Vagina (tissue), 2 donors: ENCODE data around the gene PDE11A. TPM values are rescaled to one million over a fixed set of nuclear protein-coding genes. Genes with fewer than 3 reads are reported as not detected.

ENCODE experiments used
- DNase-seq, 2 donors: peaks; one replicate each; pipeline ENCODE4 v3.0.0-alpha.2; 2017; ENCODE audit errors: extremely low spot score in 2 of 2
- H3K27ac ChIP-seq: fragments of 200-600 bp; sonication (generic); one replicate; pipeline ENCODE4 v1.5.1; 2019
- H3K27me3 ChIP-seq: fragments of 200-600 bp; sonication (generic); one replicate; pipeline ENCODE4 v1.5.1; 2019
- H3K36me3 ChIP-seq, 2 donors: fragments of 200-600 bp; sonication (generic); one replicate each; pipeline ENCODE4 v1.5.1; 2017 to 2019
- H3K4me1 ChIP-seq: fragments of 200-600 bp; sonication (generic); one replicate; pipeline ENCODE4 v1.5.1; 2019
- H3K4me3 ChIP-seq, 2 donors: fragments of 200-600 bp; sonication (generic); 1 replicate in 1 of 2; 2 replicates in 1 of 2; pipeline ENCODE4 v1.5.1; 2016 to 2019
- H3K9me3 ChIP-seq: fragments of 200-600 bp; sonication (generic); one replicate; pipeline ENCODE4 v1.5.1; 2019
- CTCF ChIP-seq, 3 experiments: fragments of 450-650 bp in 2 of 3; fragments of 200-600 bp in 1 of 3; sonication (generic) in 1 of 3; IDR thresholded peaks; one replicate each; pipeline ENCODE4 v1.5.1; 2017 to 2019; ENCODE audit warnings: antibody characterized with exemption in 3 of 3, mild to moderate bottlenecking in 2 of 3, moderate library complexity in 2 of 3
- POLR2A ChIP-seq, 2 donors: fragments of 450-650 bp; IDR thresholded peaks; one replicate each; pipeline ENCODE4 v1.6.1; 2017; ENCODE audit warnings: antibody characterized with exemption in 2 of 2, mild to moderate bottlenecking in 2 of 2, moderate library complexity in 2 of 2
- POLR2AphosphoS5 ChIP-seq, 2 donors: sonication (generic); formaldehyde crosslinking; IDR thresholded peaks; one replicate each; pipeline ENCODE4 v1.9.0; 2017; ENCODE audit warnings: antibody characterized with exemption in 2 of 2, mild to moderate bottlenecking in 2 of 2, low read depth in 1 of 2; ENCODE audit not compliant: insufficient read depth in 1 of 2
- intact Hi-C: fragments of 100-400 bp; cut with DNase I; formaldehyde crosslinking; loops from one replicate; pipeline ENCODE4 v1.15.1; 2023
- total RNA-seq: library from RNA; depleted of rRNA; stranded (reverse); fragments of >200 nt; gene quantifications from one replicate; pipeline ENCODE4 v1.2.3, GENCODE V29; 2016

PDE11A gene
- total RNA-seq, 1 donor from 2014 or later: 0.25 TPM

GRCh38 chr2:177671662-177672061, 400.9 kb downstream of the PDE11A start:
- Histone ChIP-seq H3K9me3 (no peaks in the 10 kb centered on the region), H3K27ac (no peak overlapping the region), H3K4me3 (no peak overlapping the region), H3K27me3 (no peaks in the 10 kb centered on the region), H3K4me1 (no peaks in the 10 kb centered on the region), H3K36me3 (no peaks in the 10 kb centered on the region)
- TF ChIP-seq POLR2AphosphoS5 (IDR thresholded peaks at IDR 0.05; ENCODE audit: insufficient read depth in 1 of 2, low read depth in 1 of 2) (no peak), POLR2A (IDR thresholded peaks at IDR 0.05) (no peak), CTCF (IDR thresholded peaks at IDR 0.05) (no peak)
- intact Hi-C loops: no loop called here
- no peak for DNase-seq

GRCh38 chr2:177670791-177671535, 401.6 kb downstream of the PDE11A start:
- Histone ChIP-seq H3K4me3 (no peak overlapping the region), H3K4me1 (no peaks in the 10 kb centered on the region), H3K27ac (no peak overlapping the region), H3K27me3 (no peaks in the 10 kb centered on the region), H3K9me3 (no peaks in the 10 kb centered on the region), H3K36me3 (no peaks in the 10 kb centered on the region)
- no peak for TF ChIP-seq POLR2AphosphoS5 (IDR thresholded peaks at IDR 0.05; ENCODE audit: insufficient read depth in 1 of 2, low read depth in 1 of 2)
- no peak for TF ChIP-seq POLR2A (IDR thresholded peaks at IDR 0.05)
- no peak for TF ChIP-seq CTCF (IDR thresholded peaks at IDR 0.05)
- DNase-seq: no peak
- intact Hi-C loops: no loop called here

- no peaks in the 10 kb centered on the region for H3K4me1 ChIP-seq
- TF ChIP-seq POLR2A (IDR thresholded peaks at IDR 0.05) (no peak), POLR2AphosphoS5 (IDR thresholded peaks at IDR 0.05; ENCODE audit: insufficient read depth in 1 of 2, low read depth in 1 of 2) (no peak), CTCF (IDR thresholded peaks at IDR 0.05) (no peak)
- no peaks in the 10 kb centered on the region for H3K36me3 ChIP-seq
- DNase-seq: no peak
- intact Hi-C loops: no loop called here
- no peak overlapping the region for H3K4me3 ChIP-seq
- no peaks in the 10 kb centered on the region for H3K27me3 ChIP-seq
- H3K9me3 ChIP-seq: no peaks in the 10 kb centered on the region
- H3K27ac ChIP-seq: no peak overlapping the region
These were observed 402.8 kb downstream of the PDE11A start for GRCh38 chr2:177669625-177670330.

- intact Hi-C loops: no loop called here
- no peak for DNase-seq
- Histone ChIP-seq H3K27me3 (no peaks in the 10 kb centered on the region), H3K9me3 (no peaks in the 10 kb centered on the region), H3K36me3 (no peaks in the 10 kb centered on the region), H3K4me3 (no peak overlapping the region), H3K27ac (no peak overlapping the region), H3K4me1 (no peaks in the 10 kb centered on the region)
- TF ChIP-seq POLR2A (IDR thresholded peaks at IDR 0.05): no peak
- TF ChIP-seq CTCF (IDR thresholded peaks at IDR 0.05): no peak
- no peak for TF ChIP-seq POLR2AphosphoS5 (IDR thresholded peaks at IDR 0.05; ENCODE audit: insufficient read depth in 1 of 2, low read depth in 1 of 2)
These were observed 403.4 kb downstream of the PDE11A start for GRCh38 chr2:177669201-177669600.

GRCh38 chr2:177668617-177669016, 404.0 kb downstream of the PDE11A start:
- intact Hi-C loops: no loop called here
- no peak for TF ChIP-seq CTCF (IDR thresholded peaks at IDR 0.05)
- TF ChIP-seq POLR2AphosphoS5 (IDR thresholded peaks at IDR 0.05; ENCODE audit: insufficient read depth in 1 of 2, low read depth in 1 of 2): no peak
- TF ChIP-seq POLR2A (IDR thresholded peaks at IDR 0.05): no peak
- H3K4me3 ChIP-seq: no peak overlapping the region
- DNase-seq: no peak
- no peaks in the 10 kb centered on the region for H3K27me3 ChIP-seq
- H3K4me1 ChIP-seq: no peaks in the 10 kb centered on the region
- H3K27ac ChIP-seq: no peak overlapping the region
- H3K36me3 ChIP-seq: no peaks in the 10 kb centered on the region
- H3K9me3 ChIP-seq: no peaks in the 10 kb centered on the region
